Caco-2 (cell line): ENCODE measurements around the gene TTC13. TPM values are rescaled to one million over a fixed set of nuclear protein-coding genes. Genes with fewer than 3 reads are reported as not detected.

ENCODE experiments used
- BruUV-seq: library from RNA; stranded (reverse); fragments of 400-500 nt; replicated peaks from 2 replicates; lab custom pipeline; 2021; lab: Mats Ljungman, UMichigan
- CTCF ChIA-PET: fragments of 300-600 bp; sonication (Branson Sonifier 250); formaldehyde crosslinking; loops from one replicate; lab custom pipeline; 2022; ENCODE audit warnings: antibody characterized with exemption; lab: Charles Lee
- POLR2A ChIA-PET: fragments of 300-600 bp; sonication (Branson Sonifier 250); formaldehyde crosslinking; loops from one replicate; lab custom pipeline; 2022; ENCODE audit warnings: antibody characterized with exemption; lab: Charles Lee
- DNase-seq, 2 experiments: peaks; one replicate each; pipeline versions ENCODE4 v3.0.0 to v3.0.0-alpha.2; 2020 to 2022
- H3K27me3 ChIP-seq: replicated peaks from 2 replicates; pipeline ENCODE4 v1.6.0; 2011; ENCODE audit warnings: low read length; ENCODE audit not compliant: control insufficient read depth, insufficient read depth
- H3K36me3 ChIP-seq: 2 replicates; pipeline ENCODE4 v1.5.1; 2011; ENCODE audit warnings: low read length; ENCODE audit not compliant: control insufficient read depth, insufficient read depth
- H3K4me1 ChIP-seq: fragments of 250-450 bp; sonication (Bioruptor Pico); 2 replicates; pipeline ENCODE4 v1.5.1; 2020; ENCODE audit warnings: mild to moderate bottlenecking
- H3K4me3 ChIP-seq: 2 replicates; pipeline ENCODE4 v1.5.1; 2011; ENCODE audit warnings: low read depth, mild to moderate bottlenecking, control low read depth, low read length
- H3K9me3 ChIP-seq: fragments of 250-450 bp; sonication (Bioruptor Pico); 2 replicates; pipeline ENCODE4 v1.5.1; 2020; ENCODE audit warnings: mild to moderate bottlenecking, moderate library complexity
- H3K27ac Mint-ChIP-seq: one replicate; pipeline ENCODE4 v1.8.0; 2022; ENCODE audit warnings: mixed read lengths; ENCODE audit not compliant: unreplicated experiment
- H3K27me3 Mint-ChIP-seq: one replicate; pipeline ENCODE4 v1.8.0; 2022; ENCODE audit warnings: mixed read lengths; ENCODE audit not compliant: insufficient read depth, unreplicated experiment
- H3K36me3 Mint-ChIP-seq: one replicate; pipeline ENCODE4 v1.8.0; 2022; ENCODE audit warnings: mild to moderate bottlenecking, mixed read lengths; ENCODE audit not compliant: insufficient read depth, unreplicated experiment
- H3K4me1 Mint-ChIP-seq: one replicate; pipeline ENCODE4 v1.8.0; 2022; ENCODE audit warnings: low read depth, mixed read lengths; ENCODE audit not compliant: unreplicated experiment
- H3K4me3 Mint-ChIP-seq: one replicate; pipeline ENCODE4 v1.8.0; 2022; ENCODE audit warnings: mild to moderate bottlenecking, moderate library complexity, mixed read lengths; ENCODE audit not compliant: unreplicated experiment
- H3K9me3 Mint-ChIP-seq: one replicate; pipeline ENCODE4 v1.8.0; 2022; ENCODE audit warnings: mixed read lengths; ENCODE audit not compliant: unreplicated experiment
- intact Hi-C: fragments of 100-400 bp; cut with micrococcal nuclease; formaldehyde crosslinking; loops from one replicate; pipeline ENCODE4 v1.10.0; 2022; ENCODE audit not compliant: unreplicated experiment
- total RNA-seq: library from RNA; stranded (reverse); gene quantifications from 2 replicates; pipeline ENCODE4 v1.2.3, GENCODE V29; 2022
- TF ChIP-seq, protein P1 (sequence below), 2 experiments: fragments of 200-600 bp in 1 of 2; IDR thresholded peaks; 1 replicate in 1 of 2; 2 replicates in 1 of 2; pipeline versions ENCODE4 v1.5.1 to v1.8.0; 2011 to 2022; ENCODE audit warnings: antibody characterized with exemption in 1 of 2, control low read depth in 1 of 2, inconsistent platforms in 1 of 2, low read depth in 1 of 2, low read length in 1 of 2, mild to moderate bottlenecking in 1 of 2, moderate library complexity in 1 of 2; ENCODE audit not compliant: insufficient read depth in 1 of 2, severe bottlenecking in 1 of 2, unreplicated experiment in 1 of 2

The TTC13 gene
- total RNA-seq, 1 experiment from 2014 or later, result 57.6 TPM

DNA sequence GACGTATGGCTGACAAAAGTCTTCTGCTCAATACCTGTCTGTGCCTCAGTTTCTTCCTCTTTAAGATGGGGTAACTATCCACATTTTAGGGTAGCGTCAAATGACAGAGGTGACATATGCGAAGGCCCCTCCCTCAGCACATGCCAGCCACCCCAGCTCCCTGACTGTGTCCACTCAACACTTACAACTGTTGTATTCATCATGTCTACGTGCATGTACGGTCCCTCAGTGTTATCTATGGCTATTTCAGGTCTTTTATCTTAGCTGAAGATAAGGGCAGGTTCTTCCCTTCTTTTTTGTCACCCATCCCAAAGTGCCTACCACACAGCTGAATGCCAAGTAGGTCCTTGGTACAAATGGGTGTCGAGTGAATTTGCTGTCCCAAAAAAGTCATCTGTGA is 102.0 kb downstream of the TTC13 start:
- POLR2A ChIA-PET, result no interaction called here
- TF ChIP-seq, protein P1, sequence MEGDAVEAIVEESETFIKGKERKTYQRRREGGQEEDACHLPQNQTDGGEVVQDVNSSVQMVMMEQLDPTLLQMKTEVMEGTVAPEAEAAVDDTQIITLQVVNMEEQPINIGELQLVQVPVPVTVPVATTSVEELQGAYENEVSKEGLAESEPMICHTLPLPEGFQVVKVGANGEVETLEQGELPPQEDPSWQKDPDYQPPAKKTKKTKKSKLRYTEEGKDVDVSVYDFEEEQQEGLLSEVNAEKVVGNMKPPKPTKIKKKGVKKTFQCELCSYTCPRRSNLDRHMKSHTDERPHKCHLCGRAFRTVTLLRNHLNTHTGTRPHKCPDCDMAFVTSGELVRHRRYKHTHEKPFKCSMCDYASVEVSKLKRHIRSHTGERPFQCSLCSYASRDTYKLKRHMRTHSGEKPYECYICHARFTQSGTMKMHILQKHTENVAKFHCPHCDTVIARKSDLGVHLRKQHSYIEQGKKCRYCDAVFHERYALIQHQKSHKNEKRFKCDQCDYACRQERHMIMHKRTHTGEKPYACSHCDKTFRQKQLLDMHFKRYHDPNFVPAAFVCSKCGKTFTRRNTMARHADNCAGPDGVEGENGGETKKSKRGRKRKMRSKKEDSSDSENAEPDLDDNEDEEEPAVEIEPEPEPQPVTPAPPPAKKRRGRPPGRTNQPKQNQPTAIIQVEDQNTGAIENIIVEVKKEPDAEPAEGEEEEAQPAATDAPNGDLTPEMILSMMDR (IDR thresholded peaks at IDR 0.05; ENCODE audit: insufficient read depth in 1 of 2, low read depth in 1 of 2, low read length in 1 of 2, severe bottlenecking in 1 of 2, unreplicated experiment in 1 of 2), result no peak
- Histone ChIP-seq H3K36me3 (no peaks in the 10 kb centered on the region), H3K4me1 (no peaks in the 10 kb centered on the region), H3K4me3 (no peak overlapping the region), H3K27me3 (no peaks in the 10 kb centered on the region), H3K9me3 (no peaks in the 10 kb centered on the region)
- no TSS peak for BruUV-seq
- Mint-ChIP-seq H3K9me3 (no peaks in the 10 kb centered on the region), H3K4me3 (no peak overlapping the region), H3K27ac (no peak overlapping the region), H3K4me1 (peaks cover under 1% of the 10 kb centered on the region), H3K27me3 (no peaks in the 10 kb centered on the region), H3K36me3 (peaks cover 9% of the 10 kb centered on the region)
- intact Hi-C loops, result no loop called here
- DNase-seq, result no peak
- CTCF ChIA-PET, result no interaction called here

DNA sequence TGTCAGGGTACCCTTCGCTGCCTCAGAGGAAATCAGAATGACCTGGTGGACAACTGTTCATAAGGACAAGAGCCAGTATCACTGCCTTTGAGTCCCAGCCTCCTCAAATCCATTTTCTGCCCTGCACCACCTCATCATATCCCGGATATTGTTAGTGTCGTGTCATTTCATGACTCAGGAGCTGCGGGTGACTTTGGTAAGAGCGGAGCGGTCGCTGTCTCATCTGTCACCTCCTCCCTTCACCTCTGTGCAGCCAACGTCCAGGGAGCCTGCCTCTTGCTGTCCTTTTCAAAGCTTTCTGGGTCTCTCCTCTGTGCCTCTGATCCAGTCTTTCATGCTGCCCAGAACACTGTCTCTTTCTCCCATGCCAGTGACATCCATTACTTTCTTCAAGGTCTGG is 103.3 kb downstream of the TTC13 start:
- CTCF ChIA-PET, result no interaction called here
- Mint-ChIP-seq H3K9me3 (no peaks in the 10 kb centered on the region), H3K4me1 (peaks cover 6% of the 10 kb centered on the region), H3K27me3 (no peaks in the 10 kb centered on the region), H3K4me3 (no peak overlapping the region), H3K36me3 (peaks cover 9% of the 10 kb centered on the region), H3K27ac (no peak overlapping the region)
- POLR2A ChIA-PET, result no interaction called here
- no peak for DNase-seq
- no TSS peak for BruUV-seq
- Histone ChIP-seq H3K4me1 (peaks cover under 1% of the 10 kb centered on the region; the same call in 1 of the 2 replicates), H3K9me3 (no peaks in the 10 kb centered on the region), H3K4me3 (no peak overlapping the region), H3K36me3 (no peaks in the 10 kb centered on the region), H3K27me3 (no peaks in the 10 kb centered on the region)
- intact Hi-C loops, result no loop called here
- TF ChIP-seq, protein P1 (IDR thresholded peaks at IDR 0.05; ENCODE audit: insufficient read depth in 1 of 2, low read depth in 1 of 2, low read length in 1 of 2, severe bottlenecking in 1 of 2, unreplicated experiment in 1 of 2), result no peak

DNA sequence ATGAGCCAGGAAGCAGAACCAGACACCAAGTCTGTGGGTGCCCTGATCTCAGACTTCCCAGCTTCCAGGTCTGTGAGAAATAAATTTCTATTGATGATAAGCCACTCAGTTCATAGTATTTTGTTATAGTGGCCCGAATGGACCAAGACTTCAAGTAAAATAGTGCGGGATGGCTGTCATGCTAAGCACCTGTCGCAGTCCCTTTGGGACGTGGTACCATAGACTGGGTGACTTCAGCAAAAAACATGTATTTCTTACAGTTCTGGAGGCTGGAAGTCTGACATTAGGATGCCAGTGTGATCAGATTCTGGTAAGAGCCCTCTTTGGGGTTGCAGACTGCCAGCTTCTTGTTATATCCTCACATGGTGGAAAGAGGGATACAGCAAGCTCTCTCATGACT is 107.7 kb downstream of the TTC13 start:
- H3K36me3 Mint-ChIP-seq, result peaks cover 35% of the 10 kb centered on the region
- peaks cover 19% of the 10 kb centered on the region for H3K4me1 Mint-ChIP-seq
- no peaks in the 10 kb centered on the region for H3K27me3 ChIP-seq
- H3K9me3 ChIP-seq, result no peaks in the 10 kb centered on the region
- H3K27me3 Mint-ChIP-seq, result no peaks in the 10 kb centered on the region
- no TSS peak for BruUV-seq
- no peak for DNase-seq
- peaks cover 20% of the 10 kb centered on the region for H3K4me1 ChIP-seq
- no peaks in the 10 kb centered on the region for H3K9me3 Mint-ChIP-seq
- no peaks in the 10 kb centered on the region; the same call in 1 of the 2 replicates for H3K36me3 ChIP-seq
- CTCF ChIA-PET, result no interaction called here
- POLR2A ChIA-PET, result no interaction called here
- intact Hi-C loops, result no loop called here
- no peak overlapping the region for H3K4me3 ChIP-seq
- TF ChIP-seq, protein P1 (IDR thresholded peaks at IDR 0.05; ENCODE audit: insufficient read depth in 1 of 2, low read depth in 1 of 2, low read length in 1 of 2, severe bottlenecking in 1 of 2, unreplicated experiment in 1 of 2), result no peak
- H3K4me3 Mint-ChIP-seq, result no peak overlapping the region
- no peak overlapping the region for H3K27ac Mint-ChIP-seq
